Stimulated activated CD8-positive, alpha-beta memory T cell treated with anti-CD3 and anti-CD28 coated beads, Interleukin-7, amount 100 ng/mL, for 48 hours (primary cell): Measurements from ENCODE around the gene KCNQ1.

Source experiments
- DNase-seq, 2 donors: peaks; one replicate each; pipeline ENCODE4 v3.0.0-alpha.2; 2020; ENCODE audit warnings: low read depth in 1 of 2; ENCODE audit errors: extremely low read depth in 1 of 2

Gene KCNQ1

GRCh38 chr11:2532704-2533586, 88.1 kb downstream of the KCNQ1 start:
- DNase-seq, result peak; percentile 78 to 86

DNA sequence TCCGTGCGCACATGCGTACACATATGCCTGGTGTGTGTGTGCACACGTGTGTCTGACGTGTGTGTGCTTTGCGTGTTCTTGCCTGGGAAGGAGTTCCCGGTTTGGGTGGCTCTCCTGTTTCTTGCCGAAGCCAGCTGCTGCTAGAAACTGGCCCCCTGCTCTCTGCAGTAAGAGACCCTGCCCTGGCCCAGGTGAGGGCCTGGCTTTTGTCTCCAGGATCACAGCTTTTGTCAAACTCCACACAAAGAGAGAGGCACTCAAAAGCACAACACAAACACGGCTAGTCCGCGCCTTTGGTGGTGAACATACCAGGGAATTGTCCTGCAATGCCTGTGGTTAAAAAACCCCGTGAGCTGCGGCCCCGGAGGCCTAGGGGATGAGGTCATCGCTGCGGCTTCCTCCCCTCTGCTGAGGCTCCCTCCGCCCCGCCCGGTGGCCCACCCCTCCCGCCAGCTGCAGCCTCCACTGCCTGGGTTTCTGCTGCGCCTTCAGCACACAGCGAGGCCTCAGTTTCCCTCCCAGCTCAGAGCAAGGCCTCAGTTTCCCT, 88.9 kb downstream of the KCNQ1 start:
- DNase-seq, result peak; percentile 27 to 32

GRCh38 chr11:2534134-2534956, 89.5 kb downstream of the KCNQ1 start:
- DNase-seq, result no peak

GRCh38 chr11:2534957-2535672, 90.3 kb downstream of the KCNQ1 start:
- DNase-seq, result no peak

DNA sequence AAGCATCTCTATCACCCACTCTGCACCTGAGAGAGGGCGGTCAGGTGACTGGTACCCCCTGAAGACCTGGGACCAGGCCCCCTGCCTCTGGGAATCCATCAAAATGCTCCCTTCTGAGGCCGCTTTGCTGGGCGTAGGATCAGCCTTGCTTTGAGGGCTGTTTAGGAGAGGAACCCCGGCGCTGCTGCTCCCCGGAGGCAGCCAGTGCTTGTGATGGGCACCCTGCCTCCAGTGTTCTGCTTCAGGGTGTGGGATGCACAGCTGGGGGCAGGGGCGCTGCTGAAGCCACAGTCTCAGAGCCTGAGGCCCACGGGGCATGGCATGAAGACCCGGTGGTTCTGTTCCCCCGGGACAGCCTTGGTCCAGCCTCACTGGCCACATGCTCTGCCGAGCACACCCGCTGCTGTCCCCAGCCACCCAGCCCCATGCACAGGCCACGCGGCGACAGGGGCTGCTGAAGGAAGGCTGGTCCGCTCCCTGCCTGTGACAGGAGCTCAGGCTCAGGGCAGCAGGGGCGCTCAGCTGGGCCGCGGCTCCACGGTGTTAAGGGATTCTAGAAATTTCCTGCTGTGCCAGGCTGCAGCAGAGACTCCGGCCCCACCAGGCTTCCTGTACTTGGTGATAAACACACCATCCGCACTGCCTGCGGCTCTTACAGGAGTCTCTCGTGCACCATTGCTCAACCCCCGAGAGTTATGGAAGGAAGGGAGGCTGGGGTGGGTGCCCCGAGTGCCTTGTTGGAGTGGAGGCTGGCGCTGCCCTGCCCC, 91.0 kb downstream of the KCNQ1 start:
- no peak for DNase-seq

DNA sequence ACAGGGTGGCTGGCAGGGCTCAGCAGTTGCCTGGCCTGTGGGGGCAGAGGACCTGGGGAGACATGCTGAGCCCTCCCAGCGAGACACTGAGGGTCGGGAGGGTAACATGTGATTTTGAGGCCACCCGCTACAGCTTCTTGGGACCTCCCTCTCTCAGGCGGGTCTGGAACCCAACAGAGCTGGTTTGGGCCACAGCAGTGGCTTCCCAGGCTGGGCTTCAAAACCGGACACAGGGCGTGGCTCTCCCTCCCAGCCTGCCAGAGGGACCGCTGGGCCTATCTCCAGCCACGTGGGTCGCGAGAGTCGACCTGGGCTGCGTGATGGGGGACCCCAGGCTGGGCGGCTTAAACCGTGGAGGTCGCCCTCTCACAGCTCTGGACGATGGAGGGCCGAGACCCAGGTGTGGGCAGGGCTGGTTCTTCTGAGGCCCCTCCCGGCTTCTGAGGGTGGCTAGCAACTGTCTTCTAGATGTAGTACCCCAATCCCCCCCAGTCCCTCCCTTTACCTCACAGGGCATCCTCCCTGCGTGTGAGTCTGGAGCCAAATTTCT, 91.7 kb downstream of the KCNQ1 start:
- DNase-seq, result no peak

DNA sequence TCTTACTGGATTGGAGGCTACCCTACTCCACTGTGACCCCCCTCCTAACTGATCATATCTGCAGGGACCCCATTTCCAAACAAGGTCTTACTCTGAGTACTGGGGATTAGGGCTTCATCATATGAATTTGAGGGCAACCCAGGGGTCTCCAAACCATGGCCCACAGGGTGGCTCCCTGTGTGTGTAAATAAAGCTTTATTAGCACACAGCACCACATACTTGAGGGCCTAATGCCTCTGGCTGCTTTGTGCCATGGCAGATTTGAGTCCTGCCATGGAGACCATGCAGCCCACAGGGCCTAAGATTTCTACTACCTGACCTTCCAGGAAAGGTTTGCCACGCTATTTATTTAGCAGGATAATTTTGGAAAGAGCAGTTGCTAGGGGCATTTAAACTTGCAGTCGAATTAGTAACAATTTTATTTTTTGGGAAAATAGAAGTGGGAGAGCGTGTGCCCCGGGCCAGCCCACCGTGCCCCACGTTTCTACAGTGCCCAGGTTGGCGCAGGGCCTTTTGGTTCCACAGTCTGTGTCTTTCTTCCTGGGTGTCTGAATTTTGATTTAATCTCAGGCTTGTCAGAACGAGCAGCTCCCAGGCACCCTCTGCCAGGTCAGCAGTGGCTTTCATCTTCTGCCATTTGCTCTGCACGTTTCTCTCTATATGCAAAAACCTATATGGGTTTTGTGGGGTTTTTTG, 92.3 kb downstream of the KCNQ1 start:
- no peak for DNase-seq

- no peak for DNase-seq
Measured at GRCh38 chr11:2537896-2538724, 93.3 kb downstream of the KCNQ1 start.

- no peak for DNase-seq
Measured at GRCh38 chr11:2538951-2539350, 94.1 kb downstream of the KCNQ1 start.

DNA sequence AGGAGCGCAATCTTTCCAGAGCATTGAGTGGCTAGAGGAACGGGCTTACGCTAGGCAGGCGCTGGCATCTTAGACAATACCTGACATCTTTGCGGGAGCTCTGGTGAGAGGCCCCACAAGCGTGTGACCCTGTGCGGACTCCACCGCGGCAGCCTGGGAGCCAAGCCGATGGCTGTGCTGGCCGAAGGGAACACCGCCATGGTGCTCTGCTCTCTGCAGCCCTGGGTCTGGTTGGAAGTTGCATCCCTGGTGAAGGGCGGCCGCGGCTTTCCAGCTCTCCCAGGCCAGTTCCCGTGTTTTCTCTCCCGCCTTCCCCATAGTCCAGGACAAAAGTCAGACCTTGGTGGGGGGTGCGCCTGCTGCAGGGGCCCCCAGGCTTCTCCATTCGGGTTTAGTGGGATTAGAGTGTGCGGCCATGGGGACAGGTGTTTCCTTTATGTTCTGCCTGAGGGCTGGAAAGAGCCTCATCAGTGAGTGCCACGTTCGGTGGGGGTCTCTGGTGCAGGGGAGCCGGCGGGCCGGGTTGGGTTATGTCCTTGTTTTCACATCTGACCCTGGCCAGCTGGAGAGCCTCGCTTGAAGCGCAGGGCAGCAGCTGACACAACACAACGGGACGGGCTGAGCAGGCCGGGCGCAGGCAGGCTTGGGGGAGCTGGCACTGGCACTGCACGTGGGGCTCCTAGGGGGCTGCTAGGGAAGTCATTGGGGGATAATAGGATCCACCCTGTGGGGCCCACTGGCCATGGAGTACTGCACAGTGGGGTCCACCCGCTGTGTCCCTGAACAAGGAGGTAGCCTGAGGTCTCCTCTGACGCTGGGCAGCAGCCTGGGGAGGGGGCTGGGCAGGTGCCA, 94.8 kb downstream of the KCNQ1 start:
- DNase-seq, result no peak

GRCh38 chr11:2540223-2540991, 95.6 kb downstream of the KCNQ1 start:
- DNase-seq, result no peak

- DNase-seq, result no peak
Measured at GRCh38 chr11:2540992-2541680, 96.3 kb downstream of the KCNQ1 start.

DNA sequence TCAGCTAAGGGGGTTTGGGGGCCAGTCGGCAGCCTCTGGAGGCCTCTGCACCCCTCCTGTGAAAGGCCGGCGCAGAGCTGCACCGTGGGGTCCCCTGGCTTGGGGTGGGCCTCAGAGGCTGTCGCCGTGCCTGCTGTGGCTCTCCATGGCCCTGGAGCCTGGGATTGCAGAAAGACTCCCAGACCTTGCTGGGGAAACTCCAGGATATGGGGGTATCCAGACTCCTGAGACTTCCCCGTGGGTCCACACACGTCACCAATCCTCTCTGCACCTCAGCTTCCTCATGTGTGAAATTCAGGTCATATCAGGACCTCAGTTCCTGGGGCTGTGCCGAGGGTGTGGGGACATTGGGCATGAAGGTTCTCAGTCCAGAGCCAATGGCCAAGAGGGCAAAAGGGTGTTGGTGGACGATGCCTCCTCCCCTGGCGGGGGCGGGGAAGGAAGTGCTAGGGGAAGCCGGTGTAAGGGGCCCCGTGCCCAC, 97.1 kb downstream of the KCNQ1 start:
- DNase-seq, result no peak

GRCh38 chr11:2542406-2542805, 97.6 kb downstream of the KCNQ1 start:
- no peak for DNase-seq

- no peak for DNase-seq
Measured at GRCh38 chr11:2547806-2548205, 103.0 kb downstream of the KCNQ1 start.

GRCh38 chr11:2548596-2548995, 103.8 kb downstream of the KCNQ1 start:
- no peak for DNase-seq
